Sigmoid colon (tissue), 7 donors: ENCODE data around the gene UBQLNL. TPM values are rescaled to one million over a fixed set of nuclear protein-coding genes. Genes with fewer than 3 reads are reported as not detected.

Source experiments
- DNase-seq: peaks from one replicate; pipeline ENCODE4 v3.0.0-alpha.2; 2019
- H3K27ac ChIP-seq, 4 donors: fragments of 200-600 bp; sonication (generic); one replicate each; pipeline ENCODE4 v1.5.1; 2016 to 2019; ENCODE audit warnings: mild to moderate bottlenecking in 1 of 4
- H3K27me3 ChIP-seq, 3 donors: fragments of 200-600 bp; sonication (generic); one replicate each; pipeline ENCODE4 v1.5.1; 2019; ENCODE audit warnings: mild to moderate bottlenecking in 1 of 3
- H3K36me3 ChIP-seq, 4 donors: fragments of 200-600 bp; sonication (generic); one replicate each; pipeline ENCODE4 v1.5.1; 2016 to 2019
- H3K4me1 ChIP-seq, 4 donors: fragments of 200-600 bp; sonication (generic); one replicate each; pipeline ENCODE4 v1.5.1; 2017 to 2019
- H3K4me3 ChIP-seq, 4 donors: fragments of 200-600 bp; sonication (generic); one replicate each; pipeline ENCODE4 v1.5.1; 2017 to 2019; ENCODE audit warnings: mild to moderate bottlenecking in 2 of 4, moderate library complexity in 1 of 4
- H3K9me3 ChIP-seq, 4 donors: fragments of 200-600 bp in 3 of 4; sonication (generic) in 3 of 4; one replicate each; pipeline versions ENCODE4 v1.5.1 to v1.6.1; 2013 to 2019
- CTCF ChIP-seq, 4 experiments: fragments of 450-650 bp in 3 of 4; fragments of 200-600 bp in 1 of 4; IDR thresholded peaks; one replicate each; pipeline ENCODE4 v1.5.1; 2016 to 2019; ENCODE audit warnings: antibody characterized with exemption in 4 of 4, mild to moderate bottlenecking in 3 of 4, moderate library complexity in 2 of 4
- EP300 ChIP-seq, 4 donors: sonication (generic); formaldehyde crosslinking; IDR thresholded peaks; one replicate each; pipeline ENCODE4 v1.6.1; 2017; ENCODE audit warnings: antibody characterized with exemption in 4 of 4
- POLR2A ChIP-seq, 2 donors: fragments of 450-650 bp; IDR thresholded peaks; one replicate each; pipeline ENCODE4 v1.6.1; 2016; ENCODE audit warnings: antibody characterized with exemption in 2 of 2, mild to moderate bottlenecking in 2 of 2, moderate library complexity in 2 of 2
- POLR2AphosphoS5 ChIP-seq, 4 donors: sonication (generic); formaldehyde crosslinking; IDR thresholded peaks; one replicate each; pipeline ENCODE4 v1.6.1; 2017; ENCODE audit warnings: antibody characterized with exemption in 4 of 4
- WGBS, 2 donors: extraction: QIAGEN DNeasy Blood & Tissue Kit; methylation state at CpG; one replicate each; pipeline ENCODE4 v1.1.7; 2013; 5-methylcytosine and 5-hydroxymethylcytosine counted together
- intact Hi-C: fragments of 100-400 bp; cut with DNase I; formaldehyde crosslinking; loops from one replicate; pipeline ENCODE4 v1.15.1; 2023
- polyA plus RNA-seq, 3 donors: library from polyadenylated mRNA; stranded (reverse); fragments of 200-250 nt; gene quantifications; one replicate each; pipeline ENCODE4 v1.2.3, GENCODE V29; 2013
- total RNA-seq, 4 donors: library from RNA; depleted of rRNA; stranded (reverse); fragments of >200 nt; gene quantifications; one replicate each; pipeline ENCODE4 v1.1.0, GENCODE V29; 2016
- donor health status: healthy with polysubstance abuse.
- donor health status: Bipolar disorder and iron deficiency.
- donor health status: healthy.

Gene UBQLNL
- total and polyA plus RNA-seq, 7 donors, result 0.34 to 1.7 (median 0.54) TPM; not detected in 2

- DNase-seq, result no peak
- TF ChIP-seq POLR2AphosphoS5 (IDR thresholded peaks at IDR 0.05) (no peak), CTCF (IDR thresholded peaks at IDR 0.05) (no peak)
- Histone ChIP-seq H3K27ac (no peak overlapping the region), H3K36me3 (no peaks in the 10 kb centered on the region), H3K9me3 (no peaks in the 10 kb centered on the region), H3K4me3 (no peak overlapping the region), H3K27me3 (no peaks in the 10 kb centered on the region), H3K4me1 (no peaks in the 10 kb centered on the region)
- intact Hi-C loops, result no loop called here
- WGBS, 2 donors, result 85 to 91% methylated on average over 9 of the region's 9 CpGs
Measured at GRCh38 chr11:5505363-5506048, 11.0 kb downstream of the UBQLNL start.

- H3K4me1 ChIP-seq, result no peaks in the 10 kb centered on the region
- no peak for DNase-seq
- H3K9me3 ChIP-seq, result no peaks in the 10 kb centered on the region
- no peak overlapping the region for H3K4me3 ChIP-seq
- 60 to 77% methylated on average over 2 of the region's 2 CpGs for WGBS, 2 donors
- no peaks in the 10 kb centered on the region for H3K27me3 ChIP-seq
- intact Hi-C loops, result no loop called here
- no peak overlapping the region for H3K27ac ChIP-seq
- TF ChIP-seq POLR2A (IDR thresholded peaks at IDR 0.05) (no peak), POLR2AphosphoS5 (IDR thresholded peaks at IDR 0.05) (no peak), EP300 (IDR thresholded peaks at IDR 0.05) (no peak), CTCF (IDR thresholded peaks at IDR 0.05) (no peak)
- H3K36me3 ChIP-seq, result no peaks in the 10 kb centered on the region
Measured at GRCh38 chr11:5504403-5504921, 12.0 kb downstream of the UBQLNL start.

GRCh38 chr11:5500393-5500801 is 16.1 kb downstream of the UBQLNL start:
- no peak for DNase-seq
- no peak for TF ChIP-seq POLR2AphosphoS5 (IDR thresholded peaks at IDR 0.05)

GRCh38 chr11:5499671-5500070 is 16.8 kb downstream of the UBQLNL start:
- DNase-seq, result no peak
- H3K27ac ChIP-seq, result no peak overlapping the region
- TF ChIP-seq POLR2A (IDR thresholded peaks at IDR 0.05), result no peak
- TF ChIP-seq POLR2AphosphoS5 (IDR thresholded peaks at IDR 0.05), result no peak
- TF ChIP-seq CTCF (IDR thresholded peaks at IDR 0.05), result no peak
- TF ChIP-seq EP300 (IDR thresholded peaks at IDR 0.05), result no peak
- no peak overlapping the region for H3K4me3 ChIP-seq
- intact Hi-C loops, result no loop called here
- H3K4me1 ChIP-seq, result no peaks in the 10 kb centered on the region
- H3K27me3 ChIP-seq, result no peaks in the 10 kb centered on the region
- no peaks in the 10 kb centered on the region for H3K36me3 ChIP-seq
- H3K9me3 ChIP-seq, result no peaks in the 10 kb centered on the region
- 72 to 75% methylated on average over 2 of the region's 2 CpGs for WGBS, 2 donors

More at GRCh38 chr11:5500393-5500801, 16.1 kb downstream of the UBQLNL start:
- Histone ChIP-seq H3K4me1 (no peaks in the 10 kb centered on the region), H3K9me3 (no peaks in the 10 kb centered on the region), H3K27ac (no peak overlapping the region), H3K4me3 (no peak overlapping the region), H3K36me3 (no peaks in the 10 kb centered on the region), H3K27me3 (no peaks in the 10 kb centered on the region)
- intact Hi-C loops, result no loop called here
- 78 to 83% methylated on average over 6 of the region's 6 CpGs for WGBS, 2 donors

- 49 to 55% methylated on average over 5 of the region's 5 CpGs for WGBS, 2 donors
- Histone ChIP-seq H3K27ac (no peak overlapping the region), H3K4me1 (no peaks in the 10 kb centered on the region), H3K36me3 (no peaks in the 10 kb centered on the region), H3K27me3 (no peaks in the 10 kb centered on the region), H3K9me3 (no peaks in the 10 kb centered on the region), H3K4me3 (no peak overlapping the region)
- no peak for DNase-seq
- no peak for TF ChIP-seq CTCF (IDR thresholded peaks at IDR 0.05)
- TF ChIP-seq POLR2AphosphoS5 (IDR thresholded peaks at IDR 0.05), result no peak
- no peak for TF ChIP-seq POLR2A (IDR thresholded peaks at IDR 0.05)
- intact Hi-C loops, result no loop called here
Measured at GRCh38 chr11:5489576-5490357, 26.7 kb downstream of the UBQLNL start.
